Testis (tissue), 3 donors: ENCODE data around the gene ZBTB7C. TPM values are rescaled to one million over a fixed set of nuclear protein-coding genes. Genes with fewer than 3 reads are reported as not detected.

ENCODE experiments used
- DNase-seq: peaks from one replicate; pipeline ENCODE4 v3.0.0-alpha.2; 2019
- H3K27ac ChIP-seq, 2 donors: fragments of 200-600 bp; sonication (generic); one replicate each; pipeline ENCODE4 v1.5.1; 2019
- H3K27me3 ChIP-seq: fragments of 200-600 bp; sonication (generic); one replicate; pipeline ENCODE4 v1.5.1; 2019
- H3K36me3 ChIP-seq: fragments of 200-600 bp; sonication (generic); one replicate; pipeline ENCODE4 v1.5.1; 2017; ENCODE audit warnings: low read depth; ENCODE audit errors: missing control alignments
- H3K4me1 ChIP-seq: fragments of 200-600 bp; sonication (generic); one replicate; pipeline ENCODE4 v1.5.1; 2019
- H3K4me3 ChIP-seq, 2 donors: fragments of 200-600 bp; sonication (generic); one replicate each; pipeline ENCODE4 v1.5.1; 2017 to 2019
- H3K9me3 ChIP-seq: fragments of 200-600 bp; sonication (generic); one replicate; pipeline ENCODE4 v1.5.1; 2017
- POLR2A ChIP-seq: fragments of 450-650 bp; IDR thresholded peaks from one replicate; pipeline ENCODE4 v1.6.1; 2017; ENCODE audit warnings: antibody characterized with exemption, mild to moderate bottlenecking, moderate library complexity
- WGBS, 2 donors: methylation state at CpG; one replicate each; pipeline ENCODE4 v1.1.5; 2018; 5-methylcytosine and 5-hydroxymethylcytosine counted together
- intact Hi-C: fragments of 100-400 bp; cut with DNase I; formaldehyde crosslinking; loops from one replicate; pipeline ENCODE4 v1.15.1; 2023; ENCODE audit warnings: low total_unique reads
- polyA plus RNA-seq: library from polyadenylated mRNA; stranded (reverse); fragments of 350-450 nt; fragmentation: Illumina TruSeq; extraction: RNeasy Lipid Tissue Mini Kit (QIAGEN cat#74804); gene quantifications from one replicate; pipeline ENCODE4 v1.2.3, GENCODE V29; 2014; ENCODE audit warnings: low read depth, low replicate concordance; ENCODE audit not compliant: insufficient read depth
- total RNA-seq, 2 donors: library from RNA; depleted of rRNA; stranded (reverse); fragments of >200 nt; gene quantifications; one replicate each; pipeline ENCODE4 v1.2.3, GENCODE V29; 2016
- TF ChIP-seq, protein P1 (sequence below), 3 experiments: fragments of 450-650 bp in 2 of 3; fragments of 200-600 bp in 1 of 3; sonication (generic) in 1 of 3; IDR thresholded peaks; one replicate each; pipeline ENCODE4 v1.5.1; 2016 to 2019; ENCODE audit warnings: antibody characterized with exemption in 3 of 3, mild to moderate bottlenecking in 2 of 3, moderate library complexity in 1 of 3

ZBTB7C gene
- total and polyA plus RNA-seq, 3 donors from 2014 or later, result 14.1 to 65.4 (median 42.4) TPM

DNA sequence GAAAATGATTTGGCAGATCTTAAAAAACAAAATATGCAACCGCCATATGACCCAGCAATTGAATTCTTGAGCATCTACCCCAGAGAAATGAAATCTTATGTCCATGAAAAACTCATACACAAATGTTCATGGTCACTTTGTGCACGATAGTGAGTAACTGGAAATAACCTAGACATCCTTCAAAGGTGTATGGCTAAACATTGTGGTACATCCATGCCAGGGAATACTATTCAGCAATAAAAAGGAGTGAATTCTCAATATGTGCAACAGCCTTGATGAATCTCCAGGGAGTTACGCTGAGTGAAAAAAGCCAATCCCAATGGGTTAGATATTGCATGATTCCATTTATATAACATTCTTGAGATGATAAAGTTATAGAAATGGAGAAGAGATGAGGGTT lies 366.0 kb downstream of the ZBTB7C start:
- Histone ChIP-seq H3K36me3 (no peaks in the 10 kb centered on the region), H3K4me1 (peaks cover 1% of the 10 kb centered on the region), H3K9me3 (no peaks in the 10 kb centered on the region), H3K27me3 (no peaks in the 10 kb centered on the region), H3K4me3 (no peak overlapping the region), H3K27ac (no peak overlapping the region)
- intact Hi-C loops, result no loop called here
- no peak for DNase-seq
- WGBS, 2 donors, result 81 to 96% methylated on average over 3 of the region's 3 CpGs
- TF ChIP-seq, protein P1, sequence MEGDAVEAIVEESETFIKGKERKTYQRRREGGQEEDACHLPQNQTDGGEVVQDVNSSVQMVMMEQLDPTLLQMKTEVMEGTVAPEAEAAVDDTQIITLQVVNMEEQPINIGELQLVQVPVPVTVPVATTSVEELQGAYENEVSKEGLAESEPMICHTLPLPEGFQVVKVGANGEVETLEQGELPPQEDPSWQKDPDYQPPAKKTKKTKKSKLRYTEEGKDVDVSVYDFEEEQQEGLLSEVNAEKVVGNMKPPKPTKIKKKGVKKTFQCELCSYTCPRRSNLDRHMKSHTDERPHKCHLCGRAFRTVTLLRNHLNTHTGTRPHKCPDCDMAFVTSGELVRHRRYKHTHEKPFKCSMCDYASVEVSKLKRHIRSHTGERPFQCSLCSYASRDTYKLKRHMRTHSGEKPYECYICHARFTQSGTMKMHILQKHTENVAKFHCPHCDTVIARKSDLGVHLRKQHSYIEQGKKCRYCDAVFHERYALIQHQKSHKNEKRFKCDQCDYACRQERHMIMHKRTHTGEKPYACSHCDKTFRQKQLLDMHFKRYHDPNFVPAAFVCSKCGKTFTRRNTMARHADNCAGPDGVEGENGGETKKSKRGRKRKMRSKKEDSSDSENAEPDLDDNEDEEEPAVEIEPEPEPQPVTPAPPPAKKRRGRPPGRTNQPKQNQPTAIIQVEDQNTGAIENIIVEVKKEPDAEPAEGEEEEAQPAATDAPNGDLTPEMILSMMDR (IDR thresholded peaks at IDR 0.05), result no peak
- no peak for TF ChIP-seq POLR2A

DNA sequence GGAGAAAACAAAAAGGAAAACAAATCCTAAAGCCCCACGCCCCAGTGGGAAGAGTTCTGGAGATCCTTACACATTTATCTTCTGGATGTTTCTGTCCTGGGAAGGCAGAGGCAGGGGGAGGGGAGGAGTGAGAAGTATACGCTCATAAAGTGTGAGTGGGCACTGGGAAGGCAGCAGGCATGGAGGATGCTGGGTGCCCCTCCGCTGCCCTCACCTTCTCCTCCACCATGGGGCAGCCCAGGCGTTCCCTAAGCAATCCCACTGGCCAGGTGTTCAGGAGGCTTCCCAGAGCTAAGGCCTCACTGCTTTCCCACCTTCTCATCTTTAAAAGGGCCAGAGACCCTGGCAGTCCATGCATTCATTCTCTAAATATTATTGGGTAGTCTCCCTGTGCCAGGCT lies 366.8 kb downstream of the ZBTB7C start:
- H3K9me3 ChIP-seq, result no peaks in the 10 kb centered on the region
- TF ChIP-seq, protein P1 (IDR thresholded peaks at IDR 0.05), result no peak
- no peak for TF ChIP-seq POLR2A
- no peak for DNase-seq
- intact Hi-C loops, result no loop called here
- H3K4me1 ChIP-seq, result peaks cover 9% of the 10 kb centered on the region
- H3K27me3 ChIP-seq, result no peaks in the 10 kb centered on the region
- H3K4me3 ChIP-seq, result no peak overlapping the region
- H3K36me3 ChIP-seq, result no peaks in the 10 kb centered on the region
- WGBS, 2 donors, result 82% methylated on average over 4 of the region's 4 CpGs
- no peak overlapping the region for H3K27ac ChIP-seq

DNA sequence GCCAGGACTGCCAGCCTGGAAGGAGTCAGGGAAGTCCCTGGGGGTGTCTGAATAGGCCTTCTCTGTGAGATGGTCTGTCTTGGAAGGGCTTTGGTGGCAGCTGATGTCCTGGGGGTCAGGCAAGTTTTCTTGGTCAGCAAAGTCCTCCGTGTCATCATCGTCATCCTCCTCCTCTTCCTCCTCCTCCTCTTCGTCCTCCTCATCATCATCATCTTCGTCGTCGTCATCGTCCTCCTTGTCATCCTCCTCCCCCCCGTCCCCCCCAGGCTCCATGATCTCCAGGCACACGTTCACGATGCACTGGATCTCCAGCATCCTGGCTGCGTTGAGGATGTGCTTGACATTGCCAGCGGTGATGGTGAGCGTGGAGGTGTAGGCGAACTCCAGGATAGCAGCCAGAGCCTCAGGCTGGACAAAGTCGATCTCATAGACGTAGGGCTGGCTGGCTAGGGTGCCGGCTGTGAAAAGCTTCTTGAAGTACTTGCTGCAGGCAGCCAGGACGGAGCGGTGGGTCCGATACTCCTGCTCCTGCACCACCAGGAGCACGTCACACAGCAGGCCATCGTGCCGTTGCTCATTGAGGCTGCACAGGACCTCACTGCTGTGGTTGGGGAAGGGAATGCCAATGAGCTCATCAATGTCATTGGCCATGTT lies 368.6 kb downstream of the ZBTB7C start:
- Histone ChIP-seq H3K9me3 (no peaks in the 10 kb centered on the region), H3K4me3 (no peak overlapping the region), H3K36me3 (no peaks in the 10 kb centered on the region), H3K4me1 (peaks cover 26% of the 10 kb centered on the region), H3K27ac (no peak overlapping the region), H3K27me3 (no peaks in the 10 kb centered on the region)
- intact Hi-C loops, result no loop called here
- DNase-seq, result no peak
- TF ChIP-seq POLR2A, result no peak
- TF ChIP-seq, protein P1 (IDR thresholded peaks at IDR 0.05), result no peak
- WGBS, 2 donors, result 95 to 97% methylated on average over 16 to 23 of the region's 23 CpGs

DNA sequence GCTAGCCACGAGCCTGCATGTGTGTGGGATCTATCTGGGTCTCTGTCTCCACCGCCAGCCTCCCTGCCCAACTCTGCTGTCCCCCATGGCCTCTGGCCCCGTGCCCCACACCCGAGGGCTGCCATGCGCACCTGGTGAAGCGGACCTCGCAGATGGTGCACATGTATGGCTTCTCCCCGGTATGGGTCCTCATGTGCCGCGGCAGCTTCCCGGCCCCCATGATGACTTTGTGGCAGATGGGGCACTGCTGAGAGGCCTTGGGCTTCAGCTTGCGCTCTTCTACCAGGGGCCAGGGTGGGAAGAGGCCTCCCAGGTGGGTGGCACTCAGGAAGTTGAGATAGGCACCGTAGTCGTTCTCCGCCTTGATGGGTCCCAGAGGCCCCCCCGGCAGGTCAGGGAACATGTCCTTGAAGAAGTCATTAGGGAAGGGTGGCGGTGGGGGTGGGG lies 369.4 kb downstream of the ZBTB7C start:
- H3K4me1 ChIP-seq, result peaks cover 34% of the 10 kb centered on the region
- intact Hi-C loops, result loop anchor here (10.0 kb wide), 1 partner anchor 295 kb away; no protein-coding TSS in a partner anchor
- no peaks in the 10 kb centered on the region for H3K27me3 ChIP-seq
- WGBS, 2 donors, result 91 to 94% methylated on average over 7 to 17 of the region's 17 CpGs
- no peaks in the 10 kb centered on the region for H3K9me3 ChIP-seq
- no peak for DNase-seq
- no peak for TF ChIP-seq POLR2A
- TF ChIP-seq, protein P1 (IDR thresholded peaks at IDR 0.05), result no peak
- H3K36me3 ChIP-seq, result no peaks in the 10 kb centered on the region
- H3K4me3 ChIP-seq, result no peak overlapping the region
- no peak overlapping the region for H3K27ac ChIP-seq

DNA sequence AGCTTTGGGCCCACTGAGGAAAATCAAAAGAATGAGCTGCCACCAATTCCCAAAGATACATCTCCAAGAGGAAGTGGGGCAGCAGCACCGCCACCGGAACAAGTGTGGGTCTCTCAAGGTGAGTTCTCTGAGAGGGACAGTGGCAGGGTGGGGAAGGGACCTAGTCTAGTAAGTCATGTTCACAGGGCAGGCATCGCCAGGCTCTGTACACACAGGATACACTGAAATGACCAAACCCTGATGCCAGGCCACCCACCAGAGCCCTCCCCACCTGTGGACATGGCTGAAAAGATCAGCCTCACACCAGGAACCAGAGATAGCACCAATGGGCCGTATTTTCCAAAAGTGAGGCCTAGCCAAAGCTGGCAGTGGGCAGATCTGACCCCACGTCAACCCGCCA lies 370.5 kb downstream of the ZBTB7C start:
- intact Hi-C loops, result loop anchor here (10.0 kb wide), 1 partner anchor 296 kb away; no protein-coding TSS in a partner anchor
- H3K4me3 ChIP-seq, result no peak overlapping the region
- no peaks in the 10 kb centered on the region for H3K9me3 ChIP-seq
- DNase-seq, result no peak
- peaks cover 46% of the 10 kb centered on the region for H3K4me1 ChIP-seq
- no peaks in the 10 kb centered on the region for H3K36me3 ChIP-seq
- TF ChIP-seq, protein P1 (IDR thresholded peaks at IDR 0.05), result no peak
- no peak for TF ChIP-seq POLR2A
- WGBS, 2 donors, result 93 to 94% methylated on average over 6 of the region's 6 CpGs
- no peaks in the 10 kb centered on the region for H3K27me3 ChIP-seq
- no peak overlapping the region for H3K27ac ChIP-seq
